ENCODE measurements around the gene FGD2.

The FGD2 gene

GRCh38 chr6:37018198-37019064 lies 13.0 kb downstream of the FGD2 start:
- no peak overlapping the region for H3K27ac ChIP-seq (ENCODE audit: low read depth in 2 of 2, low read length in 2 of 2)
- H3K4me3 ChIP-seq (ENCODE audit: low read length in 2 of 2): no peak overlapping the region
- H3K9me3 ChIP-seq (ENCODE audit: control insufficient read depth in 2 of 2, low read length in 2 of 2): no peaks in the 10 kb centered on the region
- peak overlapping the region in 1 of 2 donors; percentile 6 for H3K9ac ChIP-seq (ENCODE audit: low read depth in 1 of 2, low read length in 2 of 2)
- no peaks in the 10 kb centered on the region for H3K27me3 ChIP-seq (ENCODE audit: control insufficient read depth in 2 of 2, insufficient read depth in 2 of 2, low read length in 2 of 2)
- no peaks in the 10 kb centered on the region for H3K36me3 ChIP-seq (ENCODE audit: control insufficient read depth in 2 of 2, insufficient read depth in 2 of 2, low read length in 2 of 2)
- peaks cover 9 to 13% of the 10 kb centered on the region in 2 donors for H3K4me1 ChIP-seq (ENCODE audit: control insufficient read depth in 2 of 2, insufficient read depth in 2 of 2, low read length in 2 of 2)

GRCh38 chr6:37019065-37019450 lies 13.6 kb downstream of the FGD2 start:
- Histone ChIP-seq H3K9ac (ENCODE audit: low read depth in 1 of 2, low read length in 2 of 2) (no peak overlapping the region), H3K4me3 (ENCODE audit: low read length in 2 of 2) (no peak overlapping the region), H3K27me3 (ENCODE audit: control insufficient read depth in 2 of 2, insufficient read depth in 2 of 2, low read length in 2 of 2) (no peaks in the 10 kb centered on the region), H3K4me1 (ENCODE audit: control insufficient read depth in 2 of 2, insufficient read depth in 2 of 2, low read length in 2 of 2) (peaks cover 9 to 13% of the 10 kb centered on the region in 2 donors), H3K9me3 (ENCODE audit: control insufficient read depth in 2 of 2, low read length in 2 of 2) (no peaks in the 10 kb centered on the region), H3K27ac (ENCODE audit: low read depth in 2 of 2, low read length in 2 of 2) (no peak overlapping the region), H3K36me3 (ENCODE audit: control insufficient read depth in 2 of 2, insufficient read depth in 2 of 2, low read length in 2 of 2) (no peaks in the 10 kb centered on the region)

- H3K27me3 ChIP-seq (ENCODE audit: control insufficient read depth in 2 of 2, insufficient read depth in 2 of 2, low read length in 2 of 2): no peaks in the 10 kb centered on the region
- no peak overlapping the region for H3K27ac ChIP-seq (ENCODE audit: low read depth in 2 of 2, low read length in 2 of 2)
- no peaks in the 10 kb centered on the region for H3K9me3 ChIP-seq (ENCODE audit: control insufficient read depth in 2 of 2, low read length in 2 of 2)
- peaks cover 9 to 13% of the 10 kb centered on the region in 2 donors for H3K4me1 ChIP-seq (ENCODE audit: control insufficient read depth in 2 of 2, insufficient read depth in 2 of 2, low read length in 2 of 2)
- H3K36me3 ChIP-seq (ENCODE audit: control insufficient read depth in 2 of 2, insufficient read depth in 2 of 2, low read length in 2 of 2): no peaks in the 10 kb centered on the region
- H3K9ac ChIP-seq (ENCODE audit: low read depth in 1 of 2, low read length in 2 of 2): no peak overlapping the region
- H3K4me3 ChIP-seq (ENCODE audit: low read length in 2 of 2): no peak overlapping the region
Observed at GRCh38 chr6:37020381-37020780, 14.9 kb downstream of the FGD2 start.

- H3K27ac ChIP-seq (ENCODE audit: low read depth in 2 of 2, low read length in 2 of 2): no peak overlapping the region
- no peak overlapping the region for H3K4me3 ChIP-seq (ENCODE audit: low read length in 2 of 2)
- no peaks in the 10 kb centered on the region for H3K9me3 ChIP-seq (ENCODE audit: control insufficient read depth in 2 of 2, low read length in 2 of 2)
- no peak overlapping the region for H3K9ac ChIP-seq (ENCODE audit: low read depth in 1 of 2, low read length in 2 of 2)
- H3K27me3 ChIP-seq (ENCODE audit: control insufficient read depth in 2 of 2, insufficient read depth in 2 of 2, low read length in 2 of 2): no peaks in the 10 kb centered on the region
- H3K4me1 ChIP-seq (ENCODE audit: control insufficient read depth in 2 of 2, insufficient read depth in 2 of 2, low read length in 2 of 2): peaks cover 9 to 13% of the 10 kb centered on the region in 2 donors
- no peaks in the 10 kb centered on the region for H3K36me3 ChIP-seq (ENCODE audit: control insufficient read depth in 2 of 2, insufficient read depth in 2 of 2, low read length in 2 of 2)
Observed at GRCh38 chr6:37020812-37021211, 15.4 kb downstream of the FGD2 start.

- H3K4me3 ChIP-seq (ENCODE audit: low read length in 2 of 2): no peak overlapping the region
- no peaks in the 10 kb centered on the region for H3K9me3 ChIP-seq (ENCODE audit: control insufficient read depth in 2 of 2, low read length in 2 of 2)
- H3K9ac ChIP-seq (ENCODE audit: low read depth in 1 of 2, low read length in 2 of 2): no peak overlapping the region
- no peaks in the 10 kb centered on the region for H3K27me3 ChIP-seq (ENCODE audit: control insufficient read depth in 2 of 2, insufficient read depth in 2 of 2, low read length in 2 of 2)
- H3K36me3 ChIP-seq (ENCODE audit: control insufficient read depth in 2 of 2, insufficient read depth in 2 of 2, low read length in 2 of 2): no peaks in the 10 kb centered on the region
- peaks cover 9 to 13% of the 10 kb centered on the region in 2 donors for H3K4me1 ChIP-seq (ENCODE audit: control insufficient read depth in 2 of 2, insufficient read depth in 2 of 2, low read length in 2 of 2)
- H3K27ac ChIP-seq (ENCODE audit: low read depth in 2 of 2, low read length in 2 of 2): no peak overlapping the region
Observed at GRCh38 chr6:37021356-37022129, 16.1 kb downstream of the FGD2 start.

- Histone ChIP-seq H3K36me3 (ENCODE audit: control insufficient read depth in 2 of 2, insufficient read depth in 2 of 2, low read length in 2 of 2) (no peaks in the 10 kb centered on the region), H3K4me1 (ENCODE audit: control insufficient read depth in 2 of 2, insufficient read depth in 2 of 2, low read length in 2 of 2) (peaks cover 9 to 13% of the 10 kb centered on the region in 2 donors), H3K9ac (ENCODE audit: low read depth in 1 of 2, low read length in 2 of 2) (no peak overlapping the region), H3K9me3 (ENCODE audit: control insufficient read depth in 2 of 2, low read length in 2 of 2) (no peaks in the 10 kb centered on the region), H3K27ac (ENCODE audit: low read depth in 2 of 2, low read length in 2 of 2) (no peak overlapping the region), H3K27me3 (ENCODE audit: control insufficient read depth in 2 of 2, insufficient read depth in 2 of 2, low read length in 2 of 2) (no peaks in the 10 kb centered on the region), H3K4me3 (ENCODE audit: low read length in 2 of 2) (no peak overlapping the region)
Observed at GRCh38 chr6:37022135-37022863, 16.8 kb downstream of the FGD2 start.

GRCh38 chr6:37024656-37025337 lies 19.3 kb downstream of the FGD2 start:
- no peaks in the 10 kb centered on the region for H3K9me3 ChIP-seq (ENCODE audit: control insufficient read depth in 2 of 2, low read length in 2 of 2)
- H3K36me3 ChIP-seq (ENCODE audit: control insufficient read depth in 2 of 2, insufficient read depth in 2 of 2, low read length in 2 of 2): no peaks in the 10 kb centered on the region
- peaks cover 0 to 3% of the 10 kb centered on the region in 2 donors for H3K4me1 ChIP-seq (ENCODE audit: control insufficient read depth in 2 of 2, insufficient read depth in 2 of 2, low read length in 2 of 2)
- H3K27ac ChIP-seq (ENCODE audit: low read depth in 2 of 2, low read length in 2 of 2): no peak overlapping the region
- H3K9ac ChIP-seq (ENCODE audit: low read depth in 1 of 2, low read length in 2 of 2): no peak overlapping the region
- no peaks in the 10 kb centered on the region for H3K27me3 ChIP-seq (ENCODE audit: control insufficient read depth in 2 of 2, insufficient read depth in 2 of 2, low read length in 2 of 2)
- no peak overlapping the region for H3K4me3 ChIP-seq (ENCODE audit: low read length in 2 of 2)

GRCh38 chr6:37025621-37026466 lies 20.4 kb downstream of the FGD2 start:
- Histone ChIP-seq H3K9me3 (ENCODE audit: control insufficient read depth in 2 of 2, low read length in 2 of 2) (peaks cover 0 to 3% of the 10 kb centered on the region in 2 donors), H3K9ac (ENCODE audit: low read depth in 1 of 2, low read length in 2 of 2) (no peak overlapping the region), H3K4me3 (ENCODE audit: low read length in 2 of 2) (no peak overlapping the region), H3K36me3 (ENCODE audit: control insufficient read depth in 2 of 2, insufficient read depth in 2 of 2, low read length in 2 of 2) (no peaks in the 10 kb centered on the region), H3K27ac (ENCODE audit: low read depth in 2 of 2, low read length in 2 of 2) (no peak overlapping the region), H3K4me1 (ENCODE audit: control insufficient read depth in 2 of 2, insufficient read depth in 2 of 2, low read length in 2 of 2) (peaks cover 0 to 3% of the 10 kb centered on the region in 2 donors), H3K27me3 (ENCODE audit: control insufficient read depth in 2 of 2, insufficient read depth in 2 of 2, low read length in 2 of 2) (no peaks in the 10 kb centered on the region)
